NOMO-1 (cell line): ENCODE data around the gene ACOT7.
"Not testable (repeated sequence)": the region's sequence is repeated elsewhere in the genome, so short reads cannot be mapped to it uniquely, and the experiment has no call there.

Experiments used
- DNase-seq, 2 experiments: peaks; one replicate each; lab custom pipeline; 2025; ENCODE audit not compliant: unreplicated experiment in 2 of 2; lab: John Stamatoyannopoulos, UW

Gene ACOT7

GRCh38 chr1:6317098-6317760 lies 76.3 kb downstream of the ACOT7 start:
- no peak for DNase-seq

DNA sequence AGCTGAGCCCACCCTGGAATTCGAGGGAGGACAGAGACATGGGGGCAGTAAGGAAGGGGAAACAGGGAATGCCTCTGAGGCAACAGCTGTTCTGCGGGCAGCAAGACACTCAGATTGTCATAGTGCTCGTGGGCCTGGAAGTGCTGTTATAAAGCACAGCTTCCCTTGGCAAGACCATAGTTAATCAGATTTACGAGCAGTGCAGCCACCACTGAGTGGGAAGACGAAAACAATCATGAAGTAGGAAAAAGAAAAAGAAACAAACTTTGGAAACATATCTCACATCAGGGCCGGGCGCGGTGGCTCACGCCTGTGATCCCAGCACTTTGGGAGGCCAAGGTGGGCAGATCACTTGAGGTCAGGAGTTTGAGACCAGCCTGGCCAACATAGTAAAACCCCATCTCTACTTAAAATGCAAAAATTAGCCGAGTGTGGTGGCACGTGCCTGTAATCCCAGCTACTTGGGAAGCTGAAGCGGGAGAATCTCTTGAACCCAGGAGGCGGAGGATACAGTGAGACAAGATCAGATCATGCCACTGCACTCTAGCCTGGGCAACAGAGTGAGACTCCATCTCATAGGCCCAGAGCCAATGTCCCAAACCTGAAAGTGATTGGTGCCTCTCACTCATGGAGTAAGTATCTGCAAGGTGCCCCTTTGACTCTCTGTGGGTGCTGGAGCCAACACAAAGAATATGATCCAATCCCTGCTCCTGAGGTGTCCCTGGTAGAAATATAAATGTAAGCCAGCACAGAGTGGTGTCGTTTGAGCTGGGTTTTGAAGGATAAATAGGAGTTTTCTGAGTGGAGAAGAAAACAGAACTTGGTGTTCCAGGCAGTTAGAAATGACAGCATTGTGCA lies 77.1 kb downstream of the ACOT7 start:
- no peak for DNase-seq

GRCh38 chr1:6314503-6314902 lies 79.1 kb downstream of the ACOT7 start:
- DNase-seq = no peak

DNA sequence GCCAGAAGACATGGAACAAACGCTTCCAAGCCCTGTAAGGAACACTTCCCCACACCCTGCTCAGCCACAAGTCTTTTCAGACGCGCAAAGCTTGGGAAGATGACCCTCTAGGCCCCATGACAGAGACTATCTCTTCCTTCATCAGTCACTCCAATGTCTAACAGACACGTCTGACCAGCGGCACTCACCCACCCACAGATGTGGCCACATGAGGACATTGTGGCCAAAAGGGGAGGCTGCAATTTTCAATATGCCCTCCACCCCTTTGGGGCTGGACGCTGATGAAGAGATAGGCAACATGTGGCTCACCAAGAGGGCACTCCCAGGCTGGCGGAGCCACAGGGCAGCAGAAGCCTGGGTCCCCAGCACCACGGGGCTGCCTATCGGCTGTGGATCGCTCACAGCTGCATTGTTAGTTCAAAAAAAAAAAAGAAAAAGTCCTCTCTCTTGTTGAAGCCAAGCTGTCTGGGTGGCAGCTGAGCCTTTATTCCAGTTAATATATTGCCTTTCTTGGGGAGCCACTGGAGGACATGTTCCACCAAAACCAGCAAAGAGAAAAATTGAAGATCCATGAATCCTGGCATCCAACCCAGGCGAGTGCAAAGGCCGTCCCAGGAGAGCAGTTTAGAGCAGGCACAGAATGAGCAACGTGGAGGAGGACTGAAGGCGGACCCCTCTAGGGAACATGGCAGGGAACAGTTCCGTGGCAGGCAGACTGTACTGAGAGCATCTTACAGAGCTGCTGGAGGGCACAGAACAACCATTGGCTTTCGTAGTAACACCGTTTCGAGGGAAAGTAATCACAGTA lies 80.0 kb downstream of the ACOT7 start:
- no peak for DNase-seq

DNA sequence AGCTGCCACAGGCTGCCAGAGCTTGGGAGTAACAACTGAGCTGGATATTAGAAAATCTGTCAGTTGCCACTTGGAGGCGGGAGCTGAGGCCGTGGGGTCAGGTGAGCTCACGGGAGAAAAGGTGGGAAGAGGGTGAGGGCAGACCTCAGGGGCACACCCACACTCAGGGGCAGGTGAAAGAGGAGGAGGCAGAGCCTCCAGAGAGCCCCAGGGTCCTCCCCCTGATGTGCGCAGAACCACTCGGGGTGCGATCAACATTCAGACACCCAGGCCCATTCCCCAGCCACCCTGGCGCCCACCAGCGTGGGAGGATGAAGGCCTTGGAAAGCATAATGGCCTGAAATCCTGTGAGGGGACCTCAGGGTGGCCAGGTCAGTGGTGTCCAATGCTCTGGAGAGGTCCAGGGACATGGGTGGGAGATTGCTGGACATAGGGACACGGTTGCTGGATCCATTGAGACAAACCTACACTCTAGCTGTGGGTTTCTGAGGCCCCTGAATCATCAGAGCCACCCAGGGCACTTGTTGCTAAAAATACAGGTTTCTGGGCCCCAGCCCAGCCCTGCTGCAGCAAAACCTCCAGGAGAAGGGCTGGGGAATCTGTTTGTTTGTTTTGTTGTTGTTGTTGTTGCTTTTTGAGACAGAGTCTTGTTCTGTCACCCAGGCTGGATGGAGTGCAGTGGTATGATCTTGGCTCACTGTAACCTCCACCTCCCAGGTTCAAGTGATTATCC lies 83.3 kb downstream of the ACOT7 start:
- no peak for DNase-seq

GRCh38 chr1:6309564-6309963 lies 84.0 kb downstream of the ACOT7 start:
- no peak for DNase-seq

- DNase-seq = no peak
Observed at GRCh38 chr1:6308449-6308848, 85.1 kb downstream of the ACOT7 start.

DNA sequence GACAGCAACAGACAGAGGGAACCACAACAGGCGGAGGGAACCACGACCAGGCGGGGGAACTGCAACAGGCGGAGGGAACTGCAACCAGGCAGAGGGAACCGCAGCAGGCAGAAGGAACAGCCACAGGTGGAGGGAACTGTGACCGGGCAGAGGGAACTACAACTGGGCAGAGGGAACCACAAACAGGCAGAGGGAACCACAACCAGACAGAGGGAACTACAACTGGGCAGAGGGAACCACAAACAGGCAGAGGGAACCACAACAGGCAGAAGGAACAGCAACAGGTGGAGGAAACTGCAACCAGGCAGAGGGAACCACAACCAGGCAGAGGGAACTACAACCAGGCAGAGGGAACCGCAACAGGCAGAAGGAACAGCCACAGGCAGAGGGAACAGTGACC lies 85.9 kb downstream of the ACOT7 start:
- DNase-seq = not testable (repeated sequence)

GRCh38 chr1:6307099-6307498 lies 86.5 kb downstream of the ACOT7 start:
- DNase-seq = no peak

- no peak for DNase-seq
Observed at GRCh38 chr1:6303397-6304012, 90.1 kb downstream of the ACOT7 start.

DNA sequence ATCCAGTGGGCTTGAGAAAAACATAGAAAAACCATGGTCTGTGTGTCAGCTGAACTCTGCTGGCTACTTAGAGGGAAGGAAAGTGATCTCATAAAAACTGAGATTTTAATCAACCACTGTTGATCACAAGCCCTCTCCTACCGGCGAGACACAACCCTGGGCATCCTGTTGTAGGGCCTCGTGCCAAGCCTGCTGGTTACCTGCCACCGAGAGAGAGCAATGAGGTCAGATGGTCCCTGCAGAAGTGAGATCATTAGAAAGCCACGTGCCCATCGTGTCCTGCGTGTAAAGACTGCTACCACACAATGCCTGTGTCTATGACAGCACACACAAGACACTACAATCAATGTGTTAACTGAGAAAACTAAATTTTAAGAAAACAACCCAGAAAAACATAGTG lies 91.0 kb downstream of the ACOT7 start:
- DNase-seq = no peak

DNA sequence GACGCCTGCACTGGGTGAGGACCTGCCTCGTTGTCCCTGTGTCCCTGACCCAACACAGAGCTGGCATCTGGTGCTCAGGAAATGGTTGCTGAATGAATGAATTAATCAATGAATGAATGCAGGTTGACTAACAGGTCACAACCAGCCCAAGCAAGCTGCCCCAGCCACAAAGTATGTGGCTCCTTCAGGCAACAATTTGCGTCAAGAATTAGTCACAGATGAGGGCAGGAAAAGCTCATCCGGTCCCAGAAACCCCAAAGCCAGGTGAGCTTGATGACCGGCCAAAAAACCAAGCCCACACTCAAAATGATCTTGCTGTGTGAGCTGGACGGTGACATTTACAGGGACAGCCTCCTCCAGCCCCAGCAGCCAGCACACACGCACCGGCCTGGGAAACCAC lies 92.0 kb downstream of the ACOT7 start:
- DNase-seq = no peak

DNA sequence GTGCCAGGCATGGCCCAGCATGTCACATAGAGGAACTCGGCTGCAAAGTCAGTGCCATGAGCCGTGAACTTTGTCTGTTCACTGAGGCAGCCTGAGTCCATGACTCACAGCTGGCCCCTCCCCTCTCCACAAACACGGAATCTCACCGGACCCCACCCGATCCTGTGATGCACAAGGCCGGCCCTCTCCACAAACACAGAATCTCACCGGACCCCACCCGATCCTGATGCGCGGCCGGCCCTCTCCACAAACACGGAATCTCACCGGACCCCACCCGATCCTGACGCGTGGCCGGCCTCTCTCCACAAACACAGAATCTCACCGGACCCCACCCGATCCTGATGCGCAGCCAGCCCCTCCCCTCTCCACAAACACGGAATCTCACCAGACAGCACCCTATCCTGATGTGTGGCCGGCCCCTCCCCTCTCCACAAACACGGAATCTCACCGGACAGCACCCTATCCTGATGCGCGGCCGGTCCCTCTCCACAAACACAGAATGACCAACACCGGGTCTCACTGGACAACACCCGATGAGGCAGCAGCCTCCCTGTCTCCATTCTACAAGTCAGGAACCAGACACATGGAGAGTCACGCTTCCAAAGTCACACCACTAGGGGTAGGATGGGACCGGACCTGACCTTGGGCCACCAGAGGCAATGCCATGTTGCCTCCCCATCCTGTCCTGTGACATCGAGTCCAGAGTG lies 93.1 kb downstream of the ACOT7 start:
- DNase-seq = no peak

- no peak for DNase-seq
Observed at GRCh38 chr1:6299557-6300165, 93.9 kb downstream of the ACOT7 start.

- DNase-seq = no peak
Observed at GRCh38 chr1:6298940-6299465, 94.6 kb downstream of the ACOT7 start.

DNA sequence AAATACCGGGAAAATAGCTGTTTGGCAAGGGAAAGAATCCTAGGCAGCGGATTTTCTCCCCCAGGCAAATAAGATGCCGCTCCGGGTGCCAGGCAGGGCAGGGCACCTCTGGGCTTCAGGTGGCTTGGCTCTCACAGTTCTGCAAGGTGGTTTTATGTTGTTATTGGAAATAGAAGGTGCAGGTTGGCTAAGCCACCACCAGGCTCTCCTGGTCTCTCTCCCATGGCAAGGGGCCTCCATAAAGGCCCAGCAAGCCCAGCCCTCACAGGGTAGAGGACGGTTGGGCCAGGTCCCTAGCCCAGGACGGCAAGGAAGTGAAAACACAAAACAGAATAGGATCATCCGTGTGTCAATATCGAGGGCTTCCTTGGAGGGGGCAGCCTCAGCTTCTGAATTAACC lies 95.0 kb downstream of the ACOT7 start:
- no peak for DNase-seq

DNA sequence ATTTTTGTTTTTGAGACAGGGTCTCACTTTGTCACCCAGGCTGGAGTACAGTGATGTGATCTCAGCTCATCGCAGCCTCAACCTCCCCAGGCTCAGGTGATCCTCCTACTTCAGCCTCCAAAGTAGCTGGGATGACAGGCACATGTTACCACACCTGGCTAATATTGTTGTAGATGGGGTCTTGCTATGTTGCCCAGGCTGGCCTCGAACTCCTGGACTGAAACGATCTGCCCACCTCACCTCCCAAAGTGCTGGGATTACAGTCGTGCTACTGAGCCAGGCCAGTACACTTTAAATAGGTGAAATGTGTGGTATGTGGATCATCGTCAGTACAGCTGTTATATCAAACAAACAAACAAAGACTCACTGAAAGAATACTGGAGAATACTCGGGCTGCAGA lies 97.7 kb downstream of the ACOT7 start:
- DNase-seq = no peak

DNA sequence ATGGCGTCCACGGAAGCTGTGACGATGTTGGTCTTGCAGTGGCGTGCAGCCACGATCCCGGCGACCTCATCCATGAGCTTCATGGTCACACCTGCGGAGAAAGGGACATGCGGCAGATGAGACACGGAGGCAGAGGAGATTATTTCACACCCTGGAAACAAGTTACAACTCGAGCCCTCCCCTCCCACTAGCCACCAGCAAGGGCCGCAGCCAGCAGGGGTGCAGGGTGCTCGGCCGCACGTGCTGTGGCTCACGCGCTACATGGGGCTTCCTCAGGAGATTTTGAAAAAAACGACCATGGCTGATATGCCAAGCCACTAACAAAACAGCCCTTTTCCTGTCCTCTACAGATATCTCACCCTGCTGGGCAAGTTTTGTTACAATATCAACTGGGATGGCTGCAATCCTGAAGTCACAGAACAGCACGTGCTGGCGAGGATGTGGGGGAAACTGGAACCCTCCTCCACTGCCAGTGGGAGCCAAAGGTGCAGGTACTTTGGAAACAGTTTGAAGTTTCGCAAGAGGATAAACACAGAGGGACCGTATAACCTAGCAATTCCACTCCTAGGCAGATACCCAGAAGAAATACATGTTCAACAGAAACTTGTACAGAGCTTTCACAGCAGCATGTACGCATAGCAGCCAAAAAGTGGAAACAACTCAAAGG lies 98.5 kb downstream of the ACOT7 start:
- DNase-seq = no peak
